ENCODE data around the gene MBOAT1. TPM values are rescaled to one million over a fixed set of nuclear protein-coding genes. Genes with fewer than 3 reads are reported as not detected.

Gene MBOAT1
- polyA plus RNA-seq, 1 donor from 2014 or later, result not detected

GRCh38 chr6:20172842-20173456 is 39.3 kb downstream of the MBOAT1 start:
- no peaks in the 10 kb centered on the region for H3K9me2 ChIP-seq (ENCODE audit: insufficient read depth, low read length)
- no peak for TF ChIP-seq TAF1 (IDR thresholded peaks at IDR 0.05; ENCODE audit: low read depth)
- no peaks in the 10 kb centered on the region for H3F3A ChIP-seq (ENCODE audit: insufficient read depth, low read length, poor library complexity, severe bottlenecking)
- H3K79me2 ChIP-seq (replicated peaks; ENCODE audit: insufficient read depth, low read length), result no peaks in the 10 kb centered on the region
- H4K20me1 ChIP-seq (ENCODE audit: insufficient read depth), result no peaks in the 10 kb centered on the region
- no peak overlapping the region for H3K4me2 ChIP-seq (ENCODE audit: low read length)
- no peak overlapping the region for H3K9ac ChIP-seq (ENCODE audit: low read length)
- H3K9me3 ChIP-seq (ENCODE audit: low read length), result no peaks in the 10 kb centered on the region
- H3K36me3 ChIP-seq (ENCODE audit: insufficient read depth, low read length), result no peaks in the 10 kb centered on the region
- no peak overlapping the region for H2AFZ ChIP-seq (ENCODE audit: low read depth, low read length)
- no peak overlapping the region for H3K27ac ChIP-seq (ENCODE audit: low read length)
- H3K4me3 ChIP-seq (ENCODE audit: low read length), result no peak overlapping the region
- H3K27me3 ChIP-seq (ENCODE audit: insufficient read depth, low read depth, low read length), result no peaks in the 10 kb centered on the region

- H3K4me2 ChIP-seq (ENCODE audit: low read length), result no peak overlapping the region
- H3K27ac ChIP-seq (ENCODE audit: low read length), result no peak overlapping the region
- H3K9me2 ChIP-seq (ENCODE audit: insufficient read depth, low read length), result no peaks in the 10 kb centered on the region
These were observed 41.7 kb downstream of the MBOAT1 start for GRCh38 chr6:20170455-20171148.

GRCh38 chr6:20169786-20170185 is 42.5 kb downstream of the MBOAT1 start:
- Histone ChIP-seq H3K4me2 (ENCODE audit: low read length) (no peak overlapping the region), H3F3A (ENCODE audit: insufficient read depth, low read length, poor library complexity, severe bottlenecking) (no peaks in the 10 kb centered on the region), H4K20me1 (ENCODE audit: insufficient read depth) (no peaks in the 10 kb centered on the region), H3K27me3 (ENCODE audit: insufficient read depth, low read depth, low read length) (no peaks in the 10 kb centered on the region), H3K36me3 (ENCODE audit: insufficient read depth, low read length) (no peaks in the 10 kb centered on the region), H3K4me3 (ENCODE audit: low read length) (no peak overlapping the region), H3K9ac (ENCODE audit: low read length) (no peak overlapping the region), H3K9me2 (ENCODE audit: insufficient read depth, low read length) (no peaks in the 10 kb centered on the region), H2AFZ (ENCODE audit: low read depth, low read length) (no peak overlapping the region), H3K9me3 (ENCODE audit: low read length) (no peaks in the 10 kb centered on the region), H3K79me2 (replicated peaks; ENCODE audit: insufficient read depth, low read length) (no peaks in the 10 kb centered on the region), H3K27ac (ENCODE audit: low read length) (no peak overlapping the region)
- no peak for TF ChIP-seq EZH2 (IDR thresholded peaks at IDR 0.05; ENCODE audit: borderline replicate concordance, insufficient read depth, low read length, poor library complexity, severe bottlenecking)
- TF ChIP-seq EP300 (conservative IDR thresholded peaks at IDR 0.05; ENCODE audit: poor library complexity, severe bottlenecking), result no peak
- TF ChIP-seq RAD21 (conservative IDR thresholded peaks at IDR 0.05), result no peak
- no peak for TF ChIP-seq TAF1 (IDR thresholded peaks at IDR 0.05; ENCODE audit: low read depth)
- TF ChIP-seq POLR2AphosphoS5 (IDR thresholded peaks at IDR 0.05), result no peak
- no peak for TF ChIP-seq CTCF (IDR thresholded peaks at IDR 0.05; ENCODE audit: poor library complexity, severe bottlenecking)
- no peak for TF ChIP-seq SMC3 (conservative IDR thresholded peaks at IDR 0.05; ENCODE audit: poor library complexity)
- TF ChIP-seq REST (IDR thresholded peaks at IDR 0.05; ENCODE audit: borderline replicate concordance), result no peak

More at GRCh38 chr6:20170455-20171148, 41.7 kb downstream of the MBOAT1 start:
- no peaks in the 10 kb centered on the region for H4K20me1 ChIP-seq (ENCODE audit: insufficient read depth)
- no peaks in the 10 kb centered on the region for H3K36me3 ChIP-seq (ENCODE audit: insufficient read depth, low read length)
- no peaks in the 10 kb centered on the region for H3K9me3 ChIP-seq (ENCODE audit: low read length)
- TF ChIP-seq POLR2AphosphoS5 (IDR thresholded peaks at IDR 0.05) (no peak), REST (IDR thresholded peaks at IDR 0.05; ENCODE audit: borderline replicate concordance) (no peak)
- no peaks in the 10 kb centered on the region for H3K79me2 ChIP-seq (replicated peaks; ENCODE audit: insufficient read depth, low read length)
- H3F3A ChIP-seq (ENCODE audit: insufficient read depth, low read length, poor library complexity, severe bottlenecking), result no peaks in the 10 kb centered on the region
- no peak overlapping the region for H3K9ac ChIP-seq (ENCODE audit: low read length)
- H3K4me3 ChIP-seq (ENCODE audit: low read length), result no peak overlapping the region
- H2AFZ ChIP-seq (ENCODE audit: low read depth, low read length), result no peak overlapping the region
- H3K27me3 ChIP-seq (ENCODE audit: insufficient read depth, low read depth, low read length), result no peaks in the 10 kb centered on the region
